GM12801 (cell line): ENCODE measurements around the gene RTN3.

Experiments used
- CTCF ChIP-seq: IDR thresholded peaks from one replicate; pipeline ENCODE4 v1.5.1; 2011; ENCODE audit warnings: control low read depth; ENCODE audit not compliant: insufficient read length; ENCODE audit errors: extremely low read depth

RTN3 gene

DNA sequence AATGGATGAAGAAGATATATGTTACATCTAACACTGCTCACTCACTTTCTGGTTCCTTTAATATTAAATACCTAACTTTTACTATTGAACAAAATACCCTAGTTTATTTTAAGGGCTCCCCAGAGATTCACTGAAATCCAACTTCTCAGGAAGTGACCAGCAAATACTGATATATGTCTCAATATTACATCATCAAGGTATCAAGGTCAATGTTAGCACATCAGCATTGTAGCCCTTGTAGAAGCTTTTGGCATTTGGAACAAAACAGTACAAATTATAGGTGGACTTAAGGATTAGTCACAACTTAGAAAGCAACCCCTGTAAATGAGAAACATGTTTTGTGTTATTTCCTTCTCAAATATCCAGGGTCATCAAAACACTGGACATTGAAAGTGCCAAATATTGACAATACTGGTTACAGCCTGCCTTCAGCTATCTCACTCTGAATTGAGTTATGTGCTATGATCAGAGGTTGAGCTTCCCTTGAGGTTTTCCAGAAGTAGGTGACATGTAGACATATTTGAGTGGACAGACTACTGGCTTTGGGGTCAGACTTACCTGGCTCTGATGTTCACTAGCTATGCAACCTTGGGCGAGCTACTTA is 8.3 kb upstream of the RTN3 start:
- no peak for TF ChIP-seq CTCF

GRCh38 chr11:63673579-63673978 is 7.7 kb upstream of the RTN3 start:
- no peak for TF ChIP-seq CTCF

- TF ChIP-seq CTCF: no peak
These were observed 423 bp upstream of the RTN3 start for GRCh38 chr11:63680834-63681320.

DNA sequence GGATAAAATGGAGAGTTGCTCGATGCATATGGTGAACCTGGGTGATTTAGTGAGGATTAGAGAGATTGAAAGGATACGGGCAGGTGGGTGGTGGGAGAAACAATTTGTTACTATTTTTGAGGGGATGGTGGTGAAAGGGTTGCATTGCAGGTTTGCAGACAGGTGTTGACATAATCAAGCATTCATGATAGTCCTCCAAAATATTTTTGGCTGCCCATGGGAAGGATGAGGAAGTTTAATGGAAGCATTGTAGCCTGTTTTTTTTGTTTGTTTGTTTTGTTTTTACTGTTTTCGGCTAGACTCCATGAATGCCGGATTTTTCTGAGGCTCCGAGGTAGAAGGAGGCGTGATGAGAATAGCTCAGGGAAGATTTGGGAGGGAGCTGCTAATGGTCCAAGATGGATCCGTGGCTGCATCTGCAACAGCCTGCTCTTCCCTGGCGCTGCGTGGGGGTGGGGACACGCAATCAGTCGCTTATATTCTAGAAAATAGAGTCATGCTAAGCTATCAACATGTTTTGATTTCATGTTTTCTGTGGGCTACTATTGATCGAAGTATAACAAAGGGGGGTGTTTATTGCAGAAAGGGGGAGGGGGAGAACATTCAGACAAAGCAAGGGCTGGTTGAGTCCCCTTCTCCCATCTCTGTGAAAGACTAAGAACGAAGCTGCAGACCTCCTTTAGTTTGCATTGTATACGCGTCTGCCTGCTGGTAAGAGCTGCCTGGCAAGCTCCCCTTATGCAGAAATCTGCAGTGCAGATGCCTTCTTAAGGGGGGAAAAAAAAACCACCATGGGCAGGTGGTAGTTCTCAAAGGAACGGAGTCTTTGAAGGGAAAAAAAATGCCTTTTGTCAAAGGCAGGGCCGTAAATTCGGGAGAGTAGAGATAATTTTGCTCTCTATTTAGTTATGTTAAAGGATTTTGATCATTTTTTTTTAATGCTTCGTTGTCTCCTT is 1.0 kb downstream of the RTN3 start:
- no peak for TF ChIP-seq CTCF

GRCh38 chr11:63683133-63683991 is 2.1 kb downstream of the RTN3 start:
- no peak for TF ChIP-seq CTCF

GRCh38 chr11:63686926-63687325 is 5.6 kb downstream of the RTN3 start:
- TF ChIP-seq CTCF: no peak

- TF ChIP-seq CTCF: no peak
These were observed 6.5 kb downstream of the RTN3 start for GRCh38 chr11:63687845-63688244.
